ENCODE data around the gene TECPR2. TPM values are rescaled to one million over a fixed set of nuclear protein-coding genes. Genes with fewer than 3 reads are reported as not detected.

The TECPR2 gene
- total RNA-seq, 1 experiment from 2014 or later: 21.3 TPM

DNA sequence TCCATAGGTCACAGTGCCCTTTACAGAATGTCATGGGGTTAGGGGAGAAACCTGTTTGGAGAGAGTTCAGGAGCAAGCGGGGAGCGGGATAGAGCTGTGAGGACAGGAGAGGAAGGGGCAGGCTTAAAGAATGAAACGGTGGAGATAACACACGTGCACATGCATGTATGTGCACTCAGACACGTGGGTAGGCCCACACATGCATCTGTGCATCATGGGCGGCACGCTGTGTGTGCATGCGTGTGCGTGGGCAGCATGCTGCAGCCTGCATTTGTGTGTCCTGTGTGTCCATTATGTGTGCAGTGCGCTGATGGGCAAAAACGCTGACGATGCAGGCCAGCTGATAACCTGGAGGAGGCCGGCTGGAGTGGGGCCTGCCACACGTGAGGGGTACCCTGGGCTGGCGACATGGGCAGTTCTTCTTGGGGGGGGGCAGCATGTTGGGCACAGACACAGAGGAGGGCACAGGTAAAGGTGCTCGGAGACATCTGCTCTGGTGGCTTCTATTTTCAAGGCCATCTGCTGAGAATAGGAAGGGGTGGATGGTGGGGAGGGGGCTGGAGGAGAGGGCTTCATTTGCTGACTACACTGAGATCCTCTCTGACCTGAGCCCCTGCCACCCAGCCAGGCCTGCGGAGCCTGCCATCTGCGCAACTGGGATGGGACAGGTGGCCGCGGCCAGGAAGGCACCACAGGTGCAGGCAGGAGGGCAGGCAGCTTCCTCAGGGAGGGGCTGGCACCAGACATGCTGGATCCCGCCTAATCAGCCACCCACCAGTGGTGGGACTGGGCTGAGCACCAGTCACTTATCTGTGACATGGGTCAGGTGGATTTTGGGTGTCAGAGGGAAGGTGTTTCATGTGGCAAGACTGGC lies 151.4 kb downstream of the TECPR2 start:
- no peak for ATAC-seq
- no peaks in the 10 kb centered on the region for H3K36me3 Mint-ChIP-seq
- H3K4me3 Mint-ChIP-seq: no peak overlapping the region
- H3K27ac Mint-ChIP-seq: no peak overlapping the region
- H3K9me3 Mint-ChIP-seq: no peaks in the 10 kb centered on the region
- TF ChIP-seq, protein P1, sequence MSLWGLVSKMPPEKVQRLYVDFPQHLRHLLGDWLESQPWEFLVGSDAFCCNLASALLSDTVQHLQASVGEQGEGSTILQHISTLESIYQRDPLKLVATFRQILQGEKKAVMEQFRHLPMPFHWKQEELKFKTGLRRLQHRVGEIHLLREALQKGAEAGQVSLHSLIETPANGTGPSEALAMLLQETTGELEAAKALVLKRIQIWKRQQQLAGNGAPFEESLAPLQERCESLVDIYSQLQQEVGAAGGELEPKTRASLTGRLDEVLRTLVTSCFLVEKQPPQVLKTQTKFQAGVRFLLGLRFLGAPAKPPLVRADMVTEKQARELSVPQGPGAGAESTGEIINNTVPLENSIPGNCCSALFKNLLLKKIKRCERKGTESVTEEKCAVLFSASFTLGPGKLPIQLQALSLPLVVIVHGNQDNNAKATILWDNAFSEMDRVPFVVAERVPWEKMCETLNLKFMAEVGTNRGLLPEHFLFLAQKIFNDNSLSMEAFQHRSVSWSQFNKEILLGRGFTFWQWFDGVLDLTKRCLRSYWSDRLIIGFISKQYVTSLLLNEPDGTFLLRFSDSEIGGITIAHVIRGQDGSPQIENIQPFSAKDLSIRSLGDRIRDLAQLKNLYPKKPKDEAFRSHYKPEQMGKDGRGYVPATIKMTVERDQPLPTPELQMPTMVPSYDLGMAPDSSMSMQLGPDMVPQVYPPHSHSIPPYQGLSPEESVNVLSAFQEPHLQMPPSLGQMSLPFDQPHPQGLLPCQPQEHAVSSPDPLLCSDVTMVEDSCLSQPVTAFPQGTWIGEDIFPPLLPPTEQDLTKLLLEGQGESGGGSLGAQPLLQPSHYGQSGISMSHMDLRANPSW (CRISPR knock-in tag; conservative IDR thresholded peaks at IDR 0.05; ENCODE audit: low read depth): no peak
- TF ChIP-seq, protein P2, sequence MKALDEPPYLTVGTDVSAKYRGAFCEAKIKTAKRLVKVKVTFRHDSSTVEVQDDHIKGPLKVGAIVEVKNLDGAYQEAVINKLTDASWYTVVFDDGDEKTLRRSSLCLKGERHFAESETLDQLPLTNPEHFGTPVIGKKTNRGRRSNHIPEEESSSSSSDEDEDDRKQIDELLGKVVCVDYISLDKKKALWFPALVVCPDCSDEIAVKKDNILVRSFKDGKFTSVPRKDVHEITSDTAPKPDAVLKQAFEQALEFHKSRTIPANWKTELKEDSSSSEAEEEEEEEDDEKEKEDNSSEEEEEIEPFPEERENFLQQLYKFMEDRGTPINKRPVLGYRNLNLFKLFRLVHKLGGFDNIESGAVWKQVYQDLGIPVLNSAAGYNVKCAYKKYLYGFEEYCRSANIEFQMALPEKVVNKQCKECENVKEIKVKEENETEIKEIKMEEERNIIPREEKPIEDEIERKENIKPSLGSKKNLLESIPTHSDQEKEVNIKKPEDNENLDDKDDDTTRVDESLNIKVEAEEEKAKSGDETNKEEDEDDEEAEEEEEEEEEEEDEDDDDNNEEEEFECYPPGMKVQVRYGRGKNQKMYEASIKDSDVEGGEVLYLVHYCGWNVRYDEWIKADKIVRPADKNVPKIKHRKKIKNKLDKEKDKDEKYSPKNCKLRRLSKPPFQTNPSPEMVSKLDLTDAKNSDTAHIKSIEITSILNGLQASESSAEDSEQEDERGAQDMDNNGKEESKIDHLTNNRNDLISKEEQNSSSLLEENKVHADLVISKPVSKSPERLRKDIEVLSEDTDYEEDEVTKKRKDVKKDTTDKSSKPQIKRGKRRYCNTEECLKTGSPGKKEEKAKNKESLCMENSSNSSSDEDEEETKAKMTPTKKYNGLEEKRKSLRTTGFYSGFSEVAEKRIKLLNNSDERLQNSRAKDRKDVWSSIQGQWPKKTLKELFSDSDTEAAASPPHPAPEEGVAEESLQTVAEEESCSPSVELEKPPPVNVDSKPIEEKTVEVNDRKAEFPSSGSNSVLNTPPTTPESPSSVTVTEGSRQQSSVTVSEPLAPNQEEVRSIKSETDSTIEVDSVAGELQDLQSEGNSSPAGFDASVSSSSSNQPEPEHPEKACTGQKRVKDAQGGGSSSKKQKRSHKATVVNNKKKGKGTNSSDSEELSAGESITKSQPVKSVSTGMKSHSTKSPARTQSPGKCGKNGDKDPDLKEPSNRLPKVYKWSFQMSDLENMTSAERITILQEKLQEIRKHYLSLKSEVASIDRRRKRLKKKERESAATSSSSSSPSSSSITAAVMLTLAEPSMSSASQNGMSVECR (CRISPR knock-in tag; IDR thresholded peaks at IDR 0.05; ENCODE audit: borderline replicate concordance): no peak
- no peak for TF ChIP-seq CBFB (CRISPR knock-in tag; IDR thresholded peaks at IDR 0.05; ENCODE audit: low read depth)
- no peak for TF ChIP-seq GRHL2 (CRISPR knock-in tag; IDR thresholded peaks at IDR 0.05; ENCODE audit: insufficient replicate concordance, severe bottlenecking)
- TF ChIP-seq SP1 (CRISPR knock-in tag; conservative IDR thresholded peaks at IDR 0.05): no peak
- TF ChIP-seq OVOL2 (CRISPR knock-in tag; IDR thresholded peaks at IDR 0.05; ENCODE audit: borderline replicate concordance): no peak
- H3K4me1 Mint-ChIP-seq: peaks cover 8% of the 10 kb centered on the region; the same call in 1 of the 2 replicates
- peaks cover 14% of the 10 kb centered on the region for H3K27me3 Mint-ChIP-seq (ENCODE audit: low read depth)
- POLR2A ChIA-PET: no interaction called here
- CTCF ChIA-PET: interaction anchor here (1.9 kb wide), 1 partner anchor 197 kb away, joined by 7 read pairs; no protein-coding TSS in a partner anchor
- no peak for DNase-seq (ENCODE audit: low spot score)

DNA sequence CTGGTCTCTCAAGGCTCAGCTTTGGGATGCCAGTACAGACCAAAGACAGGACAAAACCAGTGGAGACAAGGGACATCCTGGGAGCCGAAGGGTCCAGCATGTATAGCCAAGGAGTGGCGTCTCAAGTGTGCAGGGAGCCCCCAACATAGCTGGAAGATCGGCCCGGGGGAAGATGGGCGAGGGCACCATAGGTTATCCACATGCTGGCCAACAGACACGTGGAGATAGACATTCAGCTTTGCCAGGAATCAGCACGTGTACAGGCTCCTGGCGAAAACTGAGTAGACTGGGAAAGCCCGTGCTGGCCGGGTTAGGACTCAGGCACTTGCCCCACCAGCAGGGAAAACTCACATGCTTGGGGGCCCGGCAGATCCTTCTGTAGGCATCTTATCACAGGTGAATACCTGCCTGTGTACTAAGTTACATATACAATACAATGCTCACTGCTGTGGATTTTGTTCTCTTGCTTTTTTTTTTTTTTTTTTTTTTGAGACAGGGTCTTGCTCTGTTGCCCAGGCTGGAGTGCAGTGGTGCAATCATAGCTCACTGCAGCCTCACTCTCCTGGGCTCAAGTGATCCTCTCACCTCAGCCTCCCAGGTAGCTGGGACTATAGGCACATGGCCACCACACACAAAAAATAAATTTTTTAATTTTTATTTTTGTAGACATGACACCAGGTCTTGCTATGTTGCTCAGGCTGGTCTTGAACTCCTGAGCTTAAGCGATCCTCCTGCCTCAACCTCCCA lies 152.4 kb downstream of the TECPR2 start:
- DNase-seq (ENCODE audit: low spot score) (no peak), ATAC-seq (no peak)
- H3K4me1 Mint-ChIP-seq: peaks cover 8% of the 10 kb centered on the region; the same call in 1 of the 2 replicates
- no peaks in the 10 kb centered on the region for H3K36me3 Mint-ChIP-seq
- no peak for TF ChIP-seq GABPB1 (CRISPR knock-in tag; IDR thresholded peaks at IDR 0.05)
- TF ChIP-seq SP1 (CRISPR knock-in tag; conservative IDR thresholded peaks at IDR 0.05): no peak
- TF ChIP-seq ZNF423 (CRISPR knock-in tag; IDR thresholded peaks at IDR 0.05): no peak
- TF ChIP-seq, protein P3, sequence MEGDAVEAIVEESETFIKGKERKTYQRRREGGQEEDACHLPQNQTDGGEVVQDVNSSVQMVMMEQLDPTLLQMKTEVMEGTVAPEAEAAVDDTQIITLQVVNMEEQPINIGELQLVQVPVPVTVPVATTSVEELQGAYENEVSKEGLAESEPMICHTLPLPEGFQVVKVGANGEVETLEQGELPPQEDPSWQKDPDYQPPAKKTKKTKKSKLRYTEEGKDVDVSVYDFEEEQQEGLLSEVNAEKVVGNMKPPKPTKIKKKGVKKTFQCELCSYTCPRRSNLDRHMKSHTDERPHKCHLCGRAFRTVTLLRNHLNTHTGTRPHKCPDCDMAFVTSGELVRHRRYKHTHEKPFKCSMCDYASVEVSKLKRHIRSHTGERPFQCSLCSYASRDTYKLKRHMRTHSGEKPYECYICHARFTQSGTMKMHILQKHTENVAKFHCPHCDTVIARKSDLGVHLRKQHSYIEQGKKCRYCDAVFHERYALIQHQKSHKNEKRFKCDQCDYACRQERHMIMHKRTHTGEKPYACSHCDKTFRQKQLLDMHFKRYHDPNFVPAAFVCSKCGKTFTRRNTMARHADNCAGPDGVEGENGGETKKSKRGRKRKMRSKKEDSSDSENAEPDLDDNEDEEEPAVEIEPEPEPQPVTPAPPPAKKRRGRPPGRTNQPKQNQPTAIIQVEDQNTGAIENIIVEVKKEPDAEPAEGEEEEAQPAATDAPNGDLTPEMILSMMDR (IDR thresholded peaks at IDR 0.05): no peak
- TF ChIP-seq, protein P4, sequence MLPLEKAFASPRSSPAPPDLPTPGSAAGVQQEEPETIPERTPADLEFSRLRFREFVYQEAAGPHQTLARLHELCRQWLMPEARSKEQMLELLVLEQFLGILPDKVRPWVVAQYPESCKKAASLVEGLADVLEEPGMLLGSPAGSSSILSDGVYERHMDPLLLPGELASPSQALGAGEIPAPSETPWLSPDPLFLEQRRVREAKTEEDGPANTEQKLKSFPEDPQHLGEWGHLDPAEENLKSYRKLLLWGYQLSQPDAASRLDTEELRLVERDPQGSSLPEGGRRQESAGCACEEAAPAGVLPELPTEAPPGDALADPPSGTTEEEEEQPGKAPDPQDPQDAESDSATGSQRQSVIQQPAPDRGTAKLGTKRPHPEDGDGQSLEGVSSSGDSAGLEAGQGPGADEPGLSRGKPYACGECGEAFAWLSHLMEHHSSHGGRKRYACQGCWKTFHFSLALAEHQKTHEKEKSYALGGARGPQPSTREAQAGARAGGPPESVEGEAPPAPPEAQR (CRISPR knock-in tag; IDR thresholded peaks at IDR 0.05): no peak
- TF ChIP-seq ELF4 (CRISPR knock-in tag; IDR thresholded peaks at IDR 0.05; ENCODE audit: low read depth): no peak
- TF ChIP-seq FOXP1 (CRISPR knock-in tag; IDR thresholded peaks at IDR 0.05; ENCODE audit: borderline replicate concordance): no peak
- TF ChIP-seq, protein P5, sequence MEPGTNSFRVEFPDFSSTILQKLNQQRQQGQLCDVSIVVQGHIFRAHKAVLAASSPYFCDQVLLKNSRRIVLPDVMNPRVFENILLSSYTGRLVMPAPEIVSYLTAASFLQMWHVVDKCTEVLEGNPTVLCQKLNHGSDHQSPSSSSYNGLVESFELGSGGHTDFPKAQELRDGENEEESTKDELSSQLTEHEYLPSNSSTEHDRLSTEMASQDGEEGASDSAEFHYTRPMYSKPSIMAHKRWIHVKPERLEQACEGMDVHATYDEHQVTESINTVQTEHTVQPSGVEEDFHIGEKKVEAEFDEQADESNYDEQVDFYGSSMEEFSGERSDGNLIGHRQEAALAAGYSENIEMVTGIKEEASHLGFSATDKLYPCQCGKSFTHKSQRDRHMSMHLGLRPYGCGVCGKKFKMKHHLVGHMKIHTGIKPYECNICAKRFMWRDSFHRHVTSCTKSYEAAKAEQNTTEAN (CRISPR knock-in tag; IDR thresholded peaks at IDR 0.05): no peak
- TF ChIP-seq, protein P6, sequence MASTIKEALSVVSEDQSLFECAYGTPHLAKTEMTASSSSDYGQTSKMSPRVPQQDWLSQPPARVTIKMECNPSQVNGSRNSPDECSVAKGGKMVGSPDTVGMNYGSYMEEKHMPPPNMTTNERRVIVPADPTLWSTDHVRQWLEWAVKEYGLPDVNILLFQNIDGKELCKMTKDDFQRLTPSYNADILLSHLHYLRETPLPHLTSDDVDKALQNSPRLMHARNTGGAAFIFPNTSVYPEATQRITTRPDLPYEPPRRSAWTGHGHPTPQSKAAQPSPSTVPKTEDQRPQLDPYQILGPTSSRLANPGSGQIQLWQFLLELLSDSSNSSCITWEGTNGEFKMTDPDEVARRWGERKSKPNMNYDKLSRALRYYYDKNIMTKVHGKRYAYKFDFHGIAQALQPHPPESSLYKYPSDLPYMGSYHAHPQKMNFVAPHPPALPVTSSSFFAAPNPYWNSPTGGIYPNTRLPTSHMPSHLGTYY (CRISPR knock-in tag; IDR thresholded peaks at IDR 0.05): no peak
- no peak for TF ChIP-seq ZNF263 (CRISPR knock-in tag; IDR thresholded peaks at IDR 0.05; ENCODE audit: low read depth)
- TF ChIP-seq ZNF671 (CRISPR knock-in tag; IDR thresholded peaks at IDR 0.05): no peak
- ChIA-PET POLR2A (no interaction called here), CTCF (interaction anchor here (0.7 to 1.9 kb wide), 5 partner anchors 10 to 198 kb away, joined by 3 to 11 read pairs (median 7); no protein-coding TSS in a partner anchor)
- H3K27me3 Mint-ChIP-seq (ENCODE audit: low read depth): peaks cover 14% of the 10 kb centered on the region
- H3K4me3 Mint-ChIP-seq: no peak overlapping the region
- H3K27ac Mint-ChIP-seq: no peak overlapping the region
- no peaks in the 10 kb centered on the region for H3K9me3 Mint-ChIP-seq
